Endothelial cell of hepatic sinusoid (primary cell): ENCODE data around the gene SLC25A29.
"Not testable (repeated sequence)": the region's sequence is repeated elsewhere in the genome, so short reads cannot be mapped to it uniquely, and the experiment has no call there.

Source experiments
- in situ Hi-C: cut with HindIII; loops from 2 replicates; pipeline ENCODE4 v1.10.0; 2017; ENCODE audit warnings: low sequenced_read_pairs

Gene SLC25A29

DNA sequence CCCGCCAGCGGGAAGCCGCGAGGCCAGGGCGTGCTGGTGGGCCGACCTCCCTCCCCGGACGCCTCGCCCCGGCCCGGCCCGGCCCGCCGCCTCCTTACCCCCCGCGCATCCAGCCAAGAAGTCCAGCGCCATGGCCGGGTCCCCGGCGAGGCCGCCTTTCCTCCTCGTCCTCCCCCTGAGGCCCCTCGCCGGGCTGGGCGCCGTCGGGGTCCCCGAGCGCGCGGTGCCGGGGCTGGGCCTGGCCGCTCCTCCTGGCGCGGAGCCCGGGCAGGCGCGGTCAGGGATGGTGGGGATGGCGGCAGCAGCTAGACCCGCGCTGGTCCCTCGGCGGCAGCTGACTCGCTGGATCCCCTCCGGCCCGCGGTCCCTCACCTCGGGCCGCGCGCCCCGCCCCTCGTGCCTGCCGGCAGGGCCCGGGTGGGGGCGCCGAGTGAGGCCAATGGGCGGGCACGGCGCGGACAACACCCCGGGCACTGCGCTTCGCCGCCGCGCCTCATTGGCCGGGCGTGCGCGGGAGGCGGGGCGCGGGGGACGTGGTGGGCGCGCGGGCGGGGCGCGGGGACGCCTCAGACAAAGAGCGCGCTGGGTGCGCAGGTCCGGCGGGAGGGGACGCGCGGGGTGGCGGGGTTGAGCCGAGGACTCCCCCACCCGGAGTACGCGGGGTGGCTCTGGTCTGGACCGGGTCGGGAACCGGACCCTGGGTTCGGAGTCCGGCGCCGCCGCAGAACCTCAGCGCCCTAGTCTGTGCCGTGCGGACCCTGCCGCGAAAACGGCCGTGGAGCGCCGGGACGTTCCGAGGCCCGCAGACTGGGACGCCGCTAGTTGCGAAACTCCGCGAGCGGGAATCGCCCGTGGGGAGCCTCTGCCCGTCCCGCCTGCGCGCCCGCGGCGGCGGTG lies at the start of gene SLC25A29:
Gene SLC25A29 (minus strand): TSS at position 344 of the 897 bp plus-strand sequence. CDS start 212 bp downstream, at position 132.
- in situ Hi-C loops, result no loop called here

DNA sequence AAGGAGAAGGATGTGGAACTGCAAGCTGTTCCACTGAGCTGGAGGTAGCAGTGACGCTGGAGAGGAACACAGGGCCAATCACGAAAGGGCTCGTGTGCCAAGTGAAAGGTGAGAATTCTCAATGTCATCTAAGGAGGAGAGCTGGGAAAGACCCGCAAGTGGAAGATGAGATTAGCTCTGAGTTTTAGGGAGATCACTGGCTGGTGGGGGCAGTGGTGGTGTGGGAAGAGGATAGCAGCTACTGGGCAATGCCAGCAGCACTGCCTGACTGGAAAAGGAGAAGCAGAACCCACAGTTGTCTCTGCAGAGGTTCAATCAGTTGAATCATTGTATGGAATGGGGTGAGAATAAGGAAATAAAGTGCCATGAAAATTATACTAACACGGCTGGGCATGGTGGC lies 44.7 kb upstream of the SLC25A29 start:
- in situ Hi-C loops, result no loop called here

GRCh38 chr14:100350276-100350926 lies 44.2 kb upstream of the SLC25A29 start:
- in situ Hi-C loops, result no loop called here

DNA sequence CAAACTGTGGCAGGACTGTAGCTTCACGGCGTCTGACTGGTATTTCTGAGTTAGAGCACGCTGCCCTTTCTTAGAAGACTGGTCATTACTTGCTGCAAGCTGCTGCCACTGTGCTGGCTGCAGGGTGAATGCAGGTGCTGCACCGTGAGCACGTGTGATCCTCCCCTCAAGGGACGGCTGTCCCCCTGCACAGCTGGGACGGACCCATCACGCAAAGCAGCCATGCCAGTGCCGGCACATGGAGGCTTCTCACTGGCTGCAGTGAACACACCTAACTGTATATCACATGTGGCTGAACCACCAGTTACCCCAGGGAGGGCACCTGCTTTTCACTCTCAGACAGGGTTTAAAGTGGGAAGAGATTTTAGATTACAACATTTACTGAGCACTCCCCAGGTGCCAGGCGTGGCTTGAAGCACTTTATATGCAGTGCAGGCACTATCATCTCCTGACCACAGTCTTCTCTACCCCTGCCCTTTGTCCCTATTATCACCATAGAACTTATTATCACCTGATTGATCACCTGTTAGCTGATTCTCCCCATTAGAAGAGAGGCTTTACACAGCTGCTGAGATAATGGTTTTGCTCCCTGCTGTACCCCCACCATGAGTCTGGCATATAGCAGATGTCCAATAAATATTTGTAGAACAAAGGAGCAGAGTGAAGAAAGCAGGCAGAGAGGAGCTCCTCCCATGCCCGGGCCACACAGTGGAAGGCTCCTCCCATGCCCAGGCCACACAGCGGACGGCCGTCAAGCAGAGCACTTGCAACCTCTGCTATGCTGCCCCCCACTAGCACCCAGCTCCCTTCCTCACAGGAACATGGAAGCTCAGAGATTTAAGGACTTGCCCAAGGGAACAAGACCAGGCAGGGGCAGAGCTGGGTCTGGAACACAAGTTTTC lies 42.8 kb upstream of the SLC25A29 start:
- in situ Hi-C loops, result no loop called here

GRCh38 chr14:100348253-100348729 lies 42.0 kb upstream of the SLC25A29 start:
- in situ Hi-C loops, result no loop called here

DNA sequence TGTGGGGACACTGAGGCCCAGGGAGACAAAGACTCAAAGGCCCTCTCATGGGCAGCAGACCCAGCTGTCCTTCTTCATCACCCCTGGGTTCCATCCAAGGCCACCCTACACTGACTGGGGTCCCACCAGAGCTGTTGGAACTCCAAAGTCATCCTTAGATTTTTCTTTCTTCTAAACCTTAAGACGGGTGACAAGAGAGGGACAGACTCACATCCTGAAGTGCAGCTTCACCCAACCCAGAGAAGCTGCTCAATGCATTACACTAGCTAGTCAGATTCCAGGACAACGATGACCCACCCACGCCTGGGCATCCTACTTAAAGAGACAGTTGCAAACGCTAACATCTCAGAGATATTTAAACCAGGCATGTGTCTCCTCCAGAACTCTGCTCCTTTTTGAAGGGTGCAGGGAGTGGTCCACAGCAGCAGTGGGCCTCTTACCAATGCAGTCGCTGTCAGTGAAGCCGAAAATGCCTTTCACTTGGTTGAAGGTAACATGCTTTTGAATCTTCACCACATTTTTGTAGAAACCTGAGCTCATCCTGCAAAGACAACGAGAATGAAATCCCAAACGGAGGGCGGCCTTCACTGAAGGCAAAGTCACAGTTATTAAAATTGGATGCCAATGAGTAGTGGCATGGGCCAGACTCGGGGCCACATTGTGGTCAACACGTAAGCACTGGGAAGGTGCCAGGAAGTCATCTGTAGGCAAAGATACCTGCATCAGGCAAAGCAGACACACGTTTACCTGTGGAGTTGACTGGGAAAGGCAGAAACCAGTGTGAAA lies 40.3 kb upstream of the SLC25A29 start:
- in situ Hi-C loops, result no loop called here

GRCh38 chr14:100345711-100346110 lies 39.5 kb upstream of the SLC25A29 start:
- in situ Hi-C loops, result no loop called here

GRCh38 chr14:100344657-100345056 lies 38.4 kb upstream of the SLC25A29 start:
- in situ Hi-C loops, result not testable (repeated sequence)

- in situ Hi-C loops, result not testable (repeated sequence)
Measured at GRCh38 chr14:100342826-100343225, 36.6 kb upstream of the SLC25A29 start.

DNA sequence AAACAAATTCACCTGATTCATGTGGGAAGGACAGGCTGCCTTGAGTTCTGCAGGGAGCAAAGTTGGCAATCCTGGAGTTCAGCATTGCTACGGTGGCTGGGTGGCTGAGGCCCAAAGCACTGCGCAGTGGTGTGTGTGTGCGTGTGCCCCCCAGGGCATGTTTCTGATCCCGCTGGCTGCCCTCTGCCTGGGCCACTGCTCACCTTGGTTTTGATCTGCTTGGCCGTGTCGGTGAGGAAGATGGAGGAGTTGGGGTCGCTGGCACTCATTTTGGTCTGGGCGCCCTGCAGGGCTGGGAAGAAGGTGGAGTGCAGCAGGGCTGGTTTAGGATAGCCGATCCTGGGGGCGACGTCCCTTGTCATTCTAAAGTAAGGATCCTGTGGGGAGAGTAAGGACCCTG lies 36.0 kb upstream of the SLC25A29 start:
- in situ Hi-C loops, result no loop called here

DNA sequence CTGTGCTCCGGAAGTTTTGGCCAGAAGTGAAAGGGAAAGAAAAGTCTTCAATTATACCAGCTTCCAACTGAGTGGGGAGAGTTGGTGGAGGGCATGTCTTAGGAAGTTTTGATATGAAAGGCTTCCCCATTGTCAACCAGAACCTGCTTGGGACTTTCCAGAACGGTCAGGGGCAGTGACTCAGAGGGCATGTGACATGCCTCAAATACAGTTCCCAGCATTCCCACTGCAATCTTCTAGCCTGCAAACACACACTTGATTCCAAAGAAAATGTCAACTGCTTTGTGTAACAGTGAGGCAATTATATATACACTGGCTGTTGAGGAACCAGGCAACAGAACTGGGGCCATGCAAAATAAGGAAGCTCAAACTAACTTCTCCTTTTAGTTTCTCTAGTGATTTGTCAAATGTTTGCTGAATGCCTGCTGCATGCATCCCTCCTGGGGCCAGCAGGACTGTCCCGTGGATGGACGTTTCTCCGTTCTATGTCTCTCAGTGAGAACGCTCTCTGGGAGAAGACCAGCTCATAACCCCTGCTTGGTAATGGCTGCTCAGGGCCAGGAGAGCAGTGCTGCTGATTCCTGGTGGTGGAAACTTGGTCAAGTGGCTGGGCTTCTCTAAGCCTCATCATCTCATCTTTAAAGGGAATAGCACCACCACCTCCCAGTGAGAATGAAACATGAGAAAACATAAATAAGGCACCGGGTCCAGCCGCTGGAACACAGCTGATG lies 35.2 kb upstream of the SLC25A29 start:
- in situ Hi-C loops, result no loop called here

GRCh38 chr14:100340423-100340813 lies 34.2 kb upstream of the SLC25A29 start:
- in situ Hi-C loops, result no loop called here

- in situ Hi-C loops, result loop anchor here (10.0 kb wide), 1 partner anchor 55 kb away; no protein-coding TSS in a partner anchor
Measured at GRCh38 chr14:100339766-100340422, 33.6 kb upstream of the SLC25A29 start.

DNA sequence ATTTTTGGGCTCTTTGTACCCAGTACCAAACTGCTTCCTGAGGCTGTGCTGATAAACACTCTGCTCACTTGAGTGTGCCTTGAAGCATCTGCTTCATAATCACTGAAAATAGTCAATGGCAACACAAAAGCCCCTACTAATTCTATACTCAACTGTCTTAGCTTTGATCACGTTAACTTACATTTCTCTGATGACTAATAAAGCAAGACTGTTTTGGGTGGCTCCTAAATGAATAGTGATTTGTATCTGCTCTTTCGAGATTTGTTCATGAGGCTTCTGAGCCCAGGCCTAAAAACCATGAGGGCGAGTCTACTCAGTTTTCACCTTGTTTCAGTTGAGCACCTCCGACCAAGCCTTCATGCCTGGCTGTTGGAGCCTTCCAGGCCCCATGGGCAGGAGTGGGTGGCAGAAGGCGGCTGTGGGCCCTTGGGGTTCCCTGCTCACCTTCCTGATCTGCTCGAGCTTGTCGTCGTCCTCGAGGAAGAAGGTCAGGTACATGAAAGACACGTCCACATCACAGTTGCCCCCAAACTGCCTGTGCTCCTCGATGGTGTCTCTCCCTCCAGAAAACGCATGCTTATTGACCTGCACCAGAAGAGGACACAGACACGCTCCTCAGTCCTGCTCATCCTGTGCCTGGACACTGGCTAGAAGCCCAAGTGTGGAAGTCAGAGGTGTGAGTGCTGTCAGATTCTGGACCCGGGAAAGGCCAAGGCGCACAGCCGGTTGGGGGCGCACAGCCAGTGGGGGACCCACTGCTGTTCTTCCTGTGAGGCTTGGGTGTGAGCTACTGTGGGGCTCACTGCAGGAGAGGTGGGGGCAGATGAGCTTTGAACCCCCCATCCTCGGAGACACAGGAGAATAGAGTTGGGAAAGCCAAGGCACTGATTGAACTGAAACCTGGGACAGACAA lies 30.6 kb upstream of the SLC25A29 start:
- in situ Hi-C loops, result loop anchor here (10.0 kb wide), 1 partner anchor 52 kb away; no protein-coding TSS in a partner anchor

- in situ Hi-C loops, result loop anchor here (10.0 kb wide), 1 partner anchor 50 kb away; no protein-coding TSS in a partner anchor
Measured at GRCh38 chr14:100334904-100335303, 28.7 kb upstream of the SLC25A29 start.

DNA sequence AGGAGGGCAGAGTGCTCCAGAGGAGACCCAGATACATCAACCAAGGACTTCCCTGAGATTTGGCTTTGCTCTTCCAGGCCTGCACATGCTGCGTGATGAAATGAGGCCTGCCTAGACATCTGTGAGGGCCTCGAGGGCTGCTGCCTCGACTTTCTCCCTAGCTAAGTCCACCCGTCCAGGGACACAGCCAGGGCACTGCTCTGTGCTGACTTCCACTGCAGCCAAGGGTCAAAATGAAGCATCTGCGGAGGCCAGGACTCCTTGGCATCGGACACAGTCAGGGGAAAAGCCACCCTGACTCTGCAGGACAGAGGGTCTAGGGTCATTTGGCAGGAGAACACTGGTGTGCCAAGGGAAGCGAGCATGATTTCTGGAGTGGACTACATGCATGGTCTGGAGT lies 27.6 kb upstream of the SLC25A29 start:
- in situ Hi-C loops, result loop anchor here (10.0 kb wide), 1 partner anchor 49 kb away; no protein-coding TSS in a partner anchor

- in situ Hi-C loops, result loop anchor here (10.0 kb wide), 1 partner anchor 49 kb away; no protein-coding TSS in a partner anchor
Measured at GRCh38 chr14:100333311-100333710, 27.1 kb upstream of the SLC25A29 start.
